HK-2 (cell line): ENCODE results near the gene ACTR3C.

ENCODE experiments used
- DNase-seq: peaks from one replicate; pipeline ENCODE4 v3.0.0-alpha.2; 2018; ENCODE audit not compliant: unreplicated experiment

The ACTR3C gene

DNA sequence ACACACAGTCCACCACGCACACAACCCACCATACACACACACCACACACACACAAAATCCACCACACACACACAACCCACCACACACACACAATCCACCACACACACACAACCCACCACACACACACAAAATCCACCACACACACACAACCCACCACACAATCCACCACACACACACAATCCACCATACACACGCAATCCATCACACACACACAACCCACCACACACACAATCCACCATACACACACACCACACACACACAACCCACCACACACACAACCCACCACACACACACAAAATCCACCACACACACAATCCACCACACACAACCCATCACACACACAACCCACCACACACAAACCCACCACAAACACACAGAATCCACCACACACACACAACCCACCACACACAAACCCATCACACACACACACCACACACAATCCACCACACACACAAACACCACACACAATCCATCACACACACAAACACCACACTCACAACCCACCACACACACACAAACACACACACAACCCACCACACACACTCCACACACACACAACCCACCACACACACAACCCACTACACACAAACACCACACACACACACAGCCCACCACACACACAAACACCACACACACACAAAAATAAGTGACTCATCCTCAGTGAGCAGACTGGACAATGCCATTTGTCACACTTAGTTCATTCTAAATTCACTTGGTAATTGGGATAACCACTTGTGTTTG is 36.4 kb upstream of the ACTR3C start:
- DNase-seq = no peak

DNA sequence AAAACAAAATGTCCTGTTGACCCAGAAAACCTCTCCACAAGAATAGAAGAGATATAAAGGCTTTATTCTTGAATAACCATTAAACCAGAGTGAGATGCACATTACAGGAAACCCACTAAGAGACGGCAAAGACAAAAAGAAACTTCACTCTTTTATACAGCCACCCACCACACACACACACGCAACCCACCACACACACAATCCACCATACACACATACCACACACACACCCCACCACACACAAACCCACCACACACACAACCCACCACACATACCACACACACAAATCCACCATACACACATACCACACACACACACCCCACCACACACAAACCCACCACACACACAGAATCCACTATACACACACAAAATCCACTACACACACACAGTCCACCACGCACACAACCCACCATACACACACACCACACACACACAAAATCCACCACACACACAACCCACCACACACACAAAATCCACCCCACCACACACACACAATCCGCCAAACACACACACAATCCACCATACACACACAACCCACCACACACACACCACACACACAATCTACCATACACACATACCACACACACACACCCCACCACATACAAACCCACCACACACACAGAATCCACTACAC is 35.8 kb upstream of the ACTR3C start:
- no peak for DNase-seq

DNA sequence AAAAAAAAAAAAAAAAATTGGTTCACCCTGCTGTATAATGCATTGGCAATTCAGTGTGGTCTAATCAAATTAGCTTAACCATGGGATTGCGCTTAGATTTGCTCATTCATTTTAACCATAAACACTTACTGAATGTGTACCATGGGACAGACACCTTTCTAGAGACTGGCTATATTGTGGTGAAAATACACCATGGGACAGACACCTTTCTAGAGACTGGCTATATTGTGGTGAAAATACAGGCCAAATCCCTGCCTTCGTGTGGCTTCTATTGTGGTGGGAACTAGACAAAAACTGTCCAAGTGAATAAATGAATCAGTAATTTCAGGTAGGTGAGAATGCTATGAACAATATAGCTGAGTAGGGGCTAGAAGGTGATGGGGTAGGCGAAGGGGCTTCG is 35.1 kb upstream of the ACTR3C start:
- no peak for DNase-seq

DNA sequence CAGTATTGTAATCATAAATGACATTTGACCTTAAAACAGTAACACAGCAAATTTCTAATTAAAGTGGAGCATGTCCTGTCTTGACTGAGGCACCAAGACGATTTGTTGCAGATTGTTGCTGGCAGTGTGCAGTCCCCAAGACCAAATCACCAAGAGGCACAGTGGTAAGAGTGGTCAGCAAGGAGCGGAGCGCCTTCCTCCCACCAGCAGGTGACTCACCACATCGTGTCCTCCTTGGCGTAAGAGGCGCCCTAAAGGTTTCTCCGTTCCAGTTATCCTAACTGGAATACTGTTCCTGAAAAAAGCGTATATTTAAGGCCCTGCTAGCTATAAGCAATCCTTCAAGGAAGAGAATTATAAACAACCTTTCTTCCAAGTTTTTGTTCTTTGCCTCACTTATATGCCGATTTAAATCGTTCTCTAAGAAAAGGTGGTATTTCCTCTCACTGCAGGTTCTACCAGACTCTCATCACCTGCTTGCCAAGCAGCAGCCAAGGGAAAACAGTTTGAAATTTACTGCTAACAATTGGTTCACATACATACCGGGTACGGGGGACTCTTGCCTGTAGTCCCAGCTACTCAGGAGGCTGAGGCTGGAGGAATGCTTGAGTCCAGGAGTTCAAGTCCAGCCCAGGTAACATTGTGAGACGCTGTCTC is 34.6 kb upstream of the ACTR3C start:
- DNase-seq = no peak

DNA sequence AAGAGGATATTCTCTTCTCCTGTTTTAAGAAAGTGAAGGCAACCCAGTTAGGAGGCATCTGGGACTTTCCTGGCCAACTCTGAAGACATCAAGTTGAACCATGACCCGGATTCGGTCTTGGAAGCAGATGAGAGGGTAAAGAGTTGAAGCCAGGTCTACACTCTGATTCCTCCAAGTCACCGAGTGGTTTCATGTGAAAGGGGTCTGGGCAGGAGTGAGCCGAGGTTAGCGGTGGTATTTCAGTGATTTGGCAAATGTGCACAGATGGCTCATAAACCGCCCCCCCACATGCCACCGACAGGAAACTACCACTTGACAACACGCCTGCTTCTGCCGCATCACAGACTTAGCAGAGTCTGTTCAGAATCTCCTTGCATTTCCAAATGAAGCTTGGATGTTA is 33.9 kb upstream of the ACTR3C start:
- no peak for DNase-seq

DNA sequence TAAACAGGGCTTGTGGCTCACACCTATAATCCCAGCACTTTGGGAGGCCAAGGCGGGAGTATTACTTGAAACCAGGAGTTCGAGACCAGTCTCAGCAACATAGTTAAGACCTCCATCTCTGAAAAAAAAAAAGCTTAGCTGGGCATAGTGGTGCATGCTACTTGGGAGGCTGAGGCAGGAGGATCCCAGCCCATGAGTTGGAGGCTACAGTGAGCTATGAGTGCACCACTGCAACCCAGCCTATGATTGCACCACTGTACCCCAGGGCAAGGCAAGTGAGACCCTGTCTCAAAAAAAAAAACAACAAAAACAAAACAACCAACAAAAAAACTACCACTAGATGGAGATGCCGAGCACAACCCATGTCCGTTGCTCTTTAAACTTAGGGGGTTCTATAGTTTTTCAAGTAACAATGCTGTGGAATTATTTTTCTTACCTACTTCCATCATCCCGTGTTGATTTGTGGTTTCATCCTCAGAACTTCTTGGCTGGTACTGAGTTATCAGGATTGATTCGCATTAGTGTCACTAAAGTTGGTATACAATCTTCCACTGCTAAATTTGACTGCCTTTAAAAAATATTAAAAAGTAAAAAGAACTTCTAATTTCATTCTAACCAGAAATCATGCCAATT is 33.0 kb upstream of the ACTR3C start:
- DNase-seq = no peak

DNA sequence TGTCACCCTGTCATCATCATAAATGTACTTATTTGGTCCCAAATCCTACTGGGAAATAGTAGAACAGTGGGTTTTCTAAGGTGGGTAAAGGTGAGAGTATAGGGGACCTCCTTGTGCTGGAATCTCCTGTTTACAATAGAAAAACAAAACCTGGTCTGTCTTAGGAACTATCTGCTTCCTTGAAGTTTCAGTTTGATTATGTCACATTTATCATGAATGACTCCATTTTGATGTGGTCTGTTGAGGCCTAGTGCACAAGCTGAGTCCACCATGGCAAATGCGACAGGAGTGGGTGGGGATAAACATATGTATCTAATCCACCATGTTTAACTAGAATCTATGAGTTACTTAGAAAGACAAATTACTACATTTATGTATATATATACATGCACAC is 32.3 kb upstream of the ACTR3C start:
- DNase-seq = no peak

DNA sequence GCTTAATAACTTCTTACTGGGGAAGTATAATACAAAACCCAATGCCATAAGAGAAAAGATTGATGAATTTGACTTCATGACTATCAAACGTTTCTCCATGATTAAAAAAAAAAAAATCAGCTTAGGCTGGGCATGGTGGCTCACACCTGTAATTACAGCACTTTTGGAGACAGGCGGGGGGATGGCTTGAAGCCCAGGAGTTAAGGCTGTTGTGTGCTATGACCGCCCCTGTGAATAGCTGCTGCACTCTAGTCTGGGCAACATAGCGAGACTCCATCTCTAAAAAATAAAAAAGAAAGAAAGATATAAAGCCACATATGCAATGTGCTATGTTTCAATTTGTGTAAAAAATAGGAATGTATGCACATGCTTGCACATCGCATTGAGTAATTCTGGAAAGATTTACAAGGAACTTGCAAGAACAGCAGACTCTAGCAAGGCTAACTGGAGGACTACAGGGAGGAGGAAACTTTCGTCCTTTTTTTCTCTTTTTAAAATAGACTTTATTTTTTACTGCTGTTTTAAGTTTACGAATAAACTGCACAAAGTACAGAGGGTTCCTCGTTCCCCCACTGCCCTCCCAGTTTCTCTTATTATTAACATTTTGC is 28.3 kb upstream of the ACTR3C start:
- DNase-seq = no peak

DNA sequence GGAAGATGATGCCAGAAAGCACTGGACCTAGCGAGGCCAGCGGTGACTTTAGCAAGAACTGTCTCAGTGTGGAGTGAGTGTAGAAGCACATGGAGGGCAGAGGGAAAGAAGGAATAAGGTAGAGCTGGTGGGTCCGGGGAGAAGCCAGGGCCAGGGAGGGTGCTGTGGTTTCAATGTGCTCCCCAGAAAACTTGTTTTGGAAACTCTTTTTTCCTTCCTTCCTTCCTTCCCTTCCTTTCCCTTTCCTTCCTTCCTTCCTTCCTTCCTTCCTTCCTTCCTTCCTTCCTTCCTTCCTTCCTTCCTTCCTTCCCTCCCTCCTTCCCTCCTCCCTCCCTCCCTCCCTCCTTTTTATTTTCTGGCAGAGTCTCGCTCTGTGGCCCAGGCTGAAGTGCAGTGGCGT is 23.6 kb upstream of the ACTR3C start:
- DNase-seq = no peak

DNA sequence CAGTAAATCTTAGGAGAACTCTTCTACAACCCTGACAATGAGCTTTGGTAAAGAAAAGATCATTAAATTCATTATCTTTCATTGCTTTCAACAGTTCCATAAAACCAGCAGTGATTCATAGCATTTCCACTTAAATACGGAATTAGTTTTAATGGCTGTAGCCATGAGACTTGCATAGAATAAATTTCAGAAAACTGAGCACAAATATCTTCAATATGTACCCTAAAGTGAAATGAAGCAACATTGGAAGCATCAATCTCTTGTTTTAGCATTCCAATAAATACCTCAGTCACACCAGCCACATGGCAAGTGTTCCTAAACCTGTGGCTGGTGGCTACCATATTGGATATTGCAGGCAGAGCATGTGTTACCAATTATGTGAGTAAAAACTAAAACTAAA is 21.7 kb upstream of the ACTR3C start:
- no peak for DNase-seq

DNA sequence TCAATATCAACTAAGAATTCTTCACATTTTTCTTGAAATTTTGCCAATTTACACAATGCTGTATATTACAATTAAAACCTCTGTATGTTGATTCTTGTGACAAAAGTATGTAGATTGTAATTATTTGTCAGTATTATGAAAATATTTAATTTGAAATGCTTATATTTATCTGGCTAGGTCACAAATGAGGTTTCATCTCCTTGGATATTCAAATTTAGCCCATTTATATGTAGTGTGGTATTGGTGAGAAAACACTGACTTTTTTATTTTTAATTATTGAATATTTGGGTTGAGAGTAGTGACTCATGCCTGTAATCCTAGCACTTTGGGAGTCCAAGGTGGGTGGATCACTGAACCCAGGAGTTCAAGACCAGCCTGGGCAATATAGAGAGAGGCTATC is 21.0 kb upstream of the ACTR3C start:
- DNase-seq = no peak

DNA sequence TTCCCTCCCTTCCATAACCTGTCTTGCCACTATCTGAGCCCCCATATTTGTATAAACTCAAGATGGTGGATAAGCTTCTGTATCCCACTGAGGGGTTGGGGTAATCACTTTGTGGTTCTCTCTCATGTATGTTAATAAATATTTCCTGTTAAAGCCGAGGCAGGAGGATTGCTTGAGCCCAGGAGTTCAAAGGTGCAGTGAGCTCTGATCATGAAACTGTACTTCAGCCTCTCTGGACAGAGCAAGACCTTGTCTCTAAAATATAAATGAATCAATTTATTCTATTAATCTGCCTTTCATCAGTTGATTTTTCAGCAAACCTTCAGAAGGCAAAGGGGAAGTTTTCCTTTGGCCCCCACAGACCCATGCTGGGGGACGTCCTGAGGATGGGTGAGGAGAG is 19.9 kb upstream of the ACTR3C start:
- DNase-seq = no peak

DNA sequence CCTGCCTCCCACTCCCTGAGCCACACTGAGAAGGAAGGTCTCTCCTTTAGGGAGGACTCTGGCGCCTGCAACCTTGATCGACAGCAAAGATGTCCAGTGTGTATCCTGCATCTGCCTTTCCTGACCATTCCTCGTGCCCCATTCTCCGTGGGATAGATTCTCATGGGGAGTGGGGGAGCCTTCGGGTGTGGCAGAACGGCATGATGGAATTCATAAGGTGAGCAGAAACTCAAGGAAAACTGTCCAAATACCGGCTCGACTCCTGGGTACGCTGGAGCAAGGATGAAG is 18.7 kb upstream of the ACTR3C start:
- DNase-seq = no peak

DNA sequence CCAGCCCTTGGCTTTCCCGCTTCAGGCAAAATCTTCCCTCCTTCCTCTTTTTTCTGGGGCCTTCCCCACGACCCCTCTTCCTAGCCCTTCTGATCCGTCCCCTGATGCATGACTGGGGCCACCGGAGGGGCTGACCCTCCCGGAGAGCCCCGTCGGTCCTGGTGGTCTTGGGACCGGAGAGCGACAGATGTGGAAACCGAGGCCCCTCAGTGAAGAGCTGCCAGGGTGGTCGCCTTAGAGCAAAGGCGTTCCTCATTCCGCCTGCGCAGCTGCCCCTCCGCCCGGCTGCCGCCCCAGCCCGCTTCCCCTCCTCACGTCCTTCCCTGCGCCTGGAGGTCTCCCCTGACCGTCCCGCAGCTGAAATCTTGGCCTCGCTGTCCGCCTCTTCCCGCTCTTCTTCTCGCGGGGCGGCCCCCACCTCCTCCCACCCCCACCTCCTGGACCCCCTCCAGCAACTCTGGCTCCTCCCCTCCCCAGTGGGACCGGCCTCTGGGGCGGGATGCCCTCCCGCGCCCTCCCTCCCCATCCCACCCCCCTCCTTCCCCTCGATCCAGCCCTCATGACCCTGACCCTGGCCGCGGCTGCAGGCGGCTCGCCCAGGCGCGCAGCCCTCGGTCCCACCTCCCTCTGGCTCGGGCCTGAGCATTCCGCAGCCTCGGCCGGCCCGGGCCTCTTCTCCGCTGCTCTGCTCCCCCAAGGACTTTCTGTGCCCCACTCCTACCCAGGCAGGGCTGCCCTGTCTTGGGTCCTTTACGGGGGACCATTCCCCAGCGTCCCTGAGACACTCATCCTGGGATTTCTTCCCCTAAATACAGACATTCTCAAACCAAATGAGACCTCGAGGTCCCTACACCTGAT is 18.1 kb upstream of the ACTR3C start, which contains the start of gene RARRES2:
Gene RARRES2 (minus strand): TSS at position 367 of the 858 bp plus-strand sequence. CDS start 1,020 bp downstream, outside the sequence.
- DNase-seq = no peak

DNA sequence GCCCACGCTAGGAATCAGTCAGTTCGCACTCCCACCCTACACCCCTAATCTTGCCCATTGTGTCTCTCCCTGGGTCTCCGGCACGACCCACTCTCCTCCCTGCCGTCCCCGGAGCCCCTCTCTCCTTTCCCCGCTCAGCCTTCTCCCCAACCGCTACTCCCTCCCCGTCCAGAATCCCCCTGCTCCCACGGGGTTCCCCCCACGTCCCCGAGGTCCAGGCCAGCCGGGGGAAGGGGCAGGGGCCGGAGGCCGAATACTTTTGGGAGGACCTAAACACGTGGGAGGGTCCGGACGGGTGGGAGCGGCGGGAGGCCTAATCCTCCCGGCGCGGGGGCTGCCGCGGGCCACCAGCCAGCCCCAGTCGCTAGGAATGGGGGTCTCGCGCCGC is 17.5 kb upstream of the ACTR3C start:
- DNase-seq = no peak

DNA sequence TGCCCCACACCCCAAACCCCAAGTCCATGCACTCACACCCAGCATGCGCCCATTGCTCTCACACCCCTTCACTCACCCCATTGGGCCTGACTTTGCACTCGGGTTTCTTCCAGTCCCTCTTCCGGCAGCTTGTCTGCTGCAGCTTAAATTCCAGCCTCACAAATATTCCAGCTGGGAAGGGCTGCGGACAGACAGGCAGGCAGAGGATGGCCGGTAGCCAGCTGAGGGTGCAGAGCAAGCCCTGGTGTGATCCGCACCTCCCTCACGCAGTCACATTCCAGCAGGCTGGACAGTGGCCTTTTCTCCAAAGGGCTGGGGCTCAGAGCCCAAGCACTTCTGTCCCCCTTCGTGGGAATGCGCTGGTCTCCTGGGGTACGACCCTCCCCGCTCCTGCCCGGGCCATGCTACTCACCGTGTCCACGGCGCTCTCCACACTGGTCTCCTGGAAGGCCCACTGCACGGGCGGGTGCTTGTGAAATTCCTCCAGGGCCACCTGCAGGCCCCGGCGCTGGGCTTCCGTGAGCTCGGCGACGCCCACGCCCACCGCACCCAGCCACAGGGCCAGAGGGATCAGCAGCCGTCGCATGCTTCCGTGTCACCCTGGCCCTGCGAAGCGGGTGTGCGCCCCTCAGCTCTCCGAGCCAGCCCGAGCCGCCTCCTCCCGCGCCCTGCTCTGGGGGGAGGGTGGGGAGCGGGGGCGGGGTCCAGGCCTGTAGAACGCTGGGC is 16.8 kb upstream of the ACTR3C start:
- DNase-seq = peak; percentile 56

DNA sequence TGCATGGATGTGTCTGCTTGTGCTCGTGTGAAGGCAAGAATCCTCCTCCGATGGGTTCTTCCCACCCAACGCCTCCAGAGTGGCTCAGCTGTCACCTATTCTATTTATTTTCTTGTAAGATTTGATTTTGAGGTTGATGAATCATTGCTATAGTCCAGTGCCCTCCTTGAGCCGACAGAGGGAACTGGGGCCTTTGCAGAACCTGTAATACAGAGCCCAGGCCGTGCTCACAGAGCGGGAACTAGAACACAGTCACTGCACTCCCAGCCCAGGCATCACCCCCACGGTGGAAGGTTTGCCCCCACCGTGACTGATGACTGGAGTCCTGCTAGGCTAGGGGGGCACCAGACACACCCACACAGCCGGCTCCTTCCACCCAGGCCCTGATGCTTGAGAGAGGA is 16.1 kb upstream of the ACTR3C start:
- DNase-seq = peak; percentile 69

DNA sequence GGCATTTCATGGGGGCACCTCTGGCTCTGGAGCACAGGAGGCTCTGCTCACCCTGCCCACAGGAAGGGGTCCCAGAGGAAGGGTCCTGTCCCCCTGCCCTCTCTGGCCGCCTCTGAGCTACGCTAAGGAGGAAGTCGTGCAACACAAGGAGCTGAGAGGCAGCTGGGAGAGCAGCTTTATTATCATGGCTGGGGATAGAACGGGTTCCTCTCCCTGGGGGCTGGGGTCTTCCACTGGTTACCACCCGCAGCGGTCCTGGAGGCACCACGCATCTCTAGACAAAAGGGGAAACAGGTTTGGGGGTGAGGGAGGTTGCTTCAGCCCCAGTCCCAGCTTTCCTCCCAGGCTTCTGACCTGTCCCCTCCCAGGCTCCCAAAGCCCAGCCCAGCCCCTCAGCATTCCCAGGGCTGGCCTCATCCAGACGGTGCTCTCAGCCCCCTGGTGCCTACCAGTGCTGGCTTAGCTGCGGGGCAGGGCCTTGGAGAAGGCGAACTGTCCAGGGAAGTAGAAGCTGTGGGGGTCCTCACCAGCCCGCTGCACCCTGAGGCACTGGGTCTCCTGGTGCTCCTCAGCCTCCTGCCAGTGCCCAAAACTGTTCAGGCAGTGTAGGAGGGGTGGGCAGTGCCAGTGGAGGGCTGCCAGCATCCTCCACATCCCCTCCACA is 15.0 kb upstream of the ACTR3C start:
- DNase-seq = no peak

DNA sequence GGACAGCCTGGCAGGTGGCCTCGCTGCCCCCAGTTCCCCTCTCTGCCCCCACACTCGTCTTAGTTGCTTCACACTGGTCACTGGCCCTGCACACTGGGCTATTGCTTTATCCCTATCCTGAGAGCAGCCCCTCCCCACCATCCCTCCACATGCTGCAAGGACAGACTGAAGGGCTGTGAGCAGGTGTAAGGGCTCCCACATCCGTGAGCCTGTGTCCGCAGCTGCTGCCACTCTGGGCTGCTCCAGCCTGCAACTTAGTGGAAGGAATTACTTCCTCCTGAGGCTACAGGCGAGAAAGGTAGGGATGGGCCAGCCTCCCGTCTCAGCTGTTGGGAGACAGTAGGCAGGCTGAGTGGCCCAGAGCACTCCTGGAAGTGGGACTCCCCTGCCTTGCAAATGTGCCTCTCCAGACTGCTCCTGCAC is 14.3 kb upstream of the ACTR3C start:
- no peak for DNase-seq

DNA sequence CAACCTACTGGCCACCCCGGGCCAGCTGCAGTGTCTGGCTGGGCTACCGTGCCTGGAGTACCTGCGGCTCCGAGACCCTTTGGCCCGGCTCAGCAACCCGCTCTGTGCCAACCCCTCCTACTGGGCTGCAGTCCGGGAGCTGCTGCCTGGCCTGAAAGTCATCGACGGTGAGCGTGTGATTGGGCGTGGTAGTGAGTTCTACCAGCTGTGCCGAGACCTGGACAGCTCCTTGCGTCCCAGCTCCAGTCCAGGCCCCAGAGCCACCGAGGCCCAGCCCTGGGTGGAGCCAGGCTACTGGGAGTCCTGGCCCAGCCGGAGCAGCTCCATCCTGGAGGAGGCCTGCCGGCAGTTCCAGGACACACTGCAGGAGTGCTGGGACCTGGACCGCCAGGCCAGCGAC is 13.8 kb upstream of the ACTR3C start:
- no peak for DNase-seq
